ENCODE measurements around the gene PDGFRB.

DNA sequence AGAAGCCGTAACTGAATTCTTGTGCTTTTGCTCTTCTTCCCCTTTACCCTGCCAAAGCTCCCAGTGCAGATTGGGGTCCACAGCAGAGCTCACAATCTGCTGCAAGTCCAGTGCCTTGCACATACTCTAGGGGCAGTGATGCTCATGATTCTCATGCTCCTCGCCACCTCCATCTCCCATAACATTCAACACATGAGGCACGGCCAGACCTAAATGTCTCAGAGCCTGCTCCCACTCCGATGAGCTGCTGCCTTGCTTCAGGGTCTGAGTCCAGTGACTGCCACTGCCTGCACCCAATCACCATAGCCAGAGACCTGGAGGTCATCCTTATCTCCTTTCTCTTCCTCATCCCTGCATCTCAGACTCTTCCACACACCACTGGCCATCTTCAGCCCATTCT, 79.8 kb downstream of the PDGFRB start:
- TF ChIP-seq, protein P1, sequence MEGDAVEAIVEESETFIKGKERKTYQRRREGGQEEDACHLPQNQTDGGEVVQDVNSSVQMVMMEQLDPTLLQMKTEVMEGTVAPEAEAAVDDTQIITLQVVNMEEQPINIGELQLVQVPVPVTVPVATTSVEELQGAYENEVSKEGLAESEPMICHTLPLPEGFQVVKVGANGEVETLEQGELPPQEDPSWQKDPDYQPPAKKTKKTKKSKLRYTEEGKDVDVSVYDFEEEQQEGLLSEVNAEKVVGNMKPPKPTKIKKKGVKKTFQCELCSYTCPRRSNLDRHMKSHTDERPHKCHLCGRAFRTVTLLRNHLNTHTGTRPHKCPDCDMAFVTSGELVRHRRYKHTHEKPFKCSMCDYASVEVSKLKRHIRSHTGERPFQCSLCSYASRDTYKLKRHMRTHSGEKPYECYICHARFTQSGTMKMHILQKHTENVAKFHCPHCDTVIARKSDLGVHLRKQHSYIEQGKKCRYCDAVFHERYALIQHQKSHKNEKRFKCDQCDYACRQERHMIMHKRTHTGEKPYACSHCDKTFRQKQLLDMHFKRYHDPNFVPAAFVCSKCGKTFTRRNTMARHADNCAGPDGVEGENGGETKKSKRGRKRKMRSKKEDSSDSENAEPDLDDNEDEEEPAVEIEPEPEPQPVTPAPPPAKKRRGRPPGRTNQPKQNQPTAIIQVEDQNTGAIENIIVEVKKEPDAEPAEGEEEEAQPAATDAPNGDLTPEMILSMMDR (IDR thresholded peaks at IDR 0.05) = no peak
- TF ChIP-seq POLR2AphosphoS5 (IDR thresholded peaks at IDR 0.05; ENCODE audit: insufficient read depth in 1 of 2, low read depth in 1 of 2) = no peak

Measured in vagina (tissue), 2 donors.